C4-2B (cell line): ENCODE results near the gene GTF2IRD1.

Experiments used
- CTCF ChIP-seq: fragments of 450-650 bp; conservative IDR thresholded peaks from 2 replicates; pipeline ENCODE4 v1.5.1; 2017; ENCODE audit warnings: mild to moderate bottlenecking
- ZFX ChIP-seq: fragments of 450-650 bp; IDR thresholded peaks from 2 replicates; pipeline ENCODE4 v1.6.1; 2017

- no peak for TF ChIP-seq CTCF
- TF ChIP-seq ZFX: no peak
These were observed 28.4 kb downstream of the GTF2IRD1 start for GRCh38 chr7:74482197-74482467.
